Kidney (tissue), 14 donors: ENCODE measurements around the gene ZRANB2. TPM values are rescaled to one million over a fixed set of nuclear protein-coding genes. Genes with fewer than 3 reads are reported as not detected.
A peak's percentile ranks its signal among the peaks of the same experiment; 100 is the strongest.

ENCODE experiments used
- DNase-seq, 5 donors: peaks; one replicate each; pipeline ENCODE4 v3.0.0-alpha.2; 2013 to 2020
- FAIRE-seq: peaks from 2 replicates; lab custom pipeline; 2012; peaks lifted over from hg19 to GRCh38; lab: Jason Lieb, UNC
- H3K27ac ChIP-seq, 2 donors: one replicate each; pipeline ENCODE4 v1.7.0; 2013; ENCODE audit warnings: low read depth in 2 of 2, low read length in 2 of 2, inconsistent platforms in 1 of 2
- H3K27me3 ChIP-seq: one replicate; pipeline ENCODE4 v1.7.1; 2013; ENCODE audit warnings: low read length, inconsistent platforms; ENCODE audit not compliant: control insufficient read depth, insufficient read depth
- H3K36me3 ChIP-seq, 3 donors: one replicate each; pipeline versions ENCODE4 v1.7.0 to v1.7.1; 2013; ENCODE audit warnings: low read length in 3 of 3, control low read depth in 1 of 3, inconsistent platforms in 1 of 3; ENCODE audit not compliant: insufficient read depth in 3 of 3, control insufficient read depth in 2 of 3
- H3K4me1 ChIP-seq, 3 donors: one replicate each; pipeline versions ENCODE4 v1.7.0 to v1.7.1; 2013; ENCODE audit warnings: low read length in 3 of 3, inconsistent platforms in 1 of 3, low read depth in 1 of 3; ENCODE audit not compliant: control insufficient read depth in 2 of 3, insufficient read depth in 2 of 3
- H3K4me3 ChIP-seq, 3 donors: one replicate each; pipeline versions ENCODE4 v1.7.0 to v1.8.1; 2013; ENCODE audit warnings: low read length in 3 of 3, control low read depth in 1 of 3, inconsistent platforms in 1 of 3
- H3K9ac ChIP-seq, 3 donors: one replicate each; pipeline versions ENCODE4 v1.7.0 to v1.7.1; 2013; ENCODE audit warnings: low read length in 3 of 3, control low read depth in 1 of 3, inconsistent platforms in 1 of 3
- H3K9me3 ChIP-seq, 3 donors: one replicate each; pipeline versions ENCODE4 v1.7.0 to v1.7.1; 2013; ENCODE audit warnings: low read length in 3 of 3, control low read depth in 1 of 3, inconsistent platforms in 1 of 3; ENCODE audit not compliant: control insufficient read depth in 2 of 3, insufficient read depth in 1 of 3
- intact Hi-C: fragments of 100-400 bp; cut with DNase I; formaldehyde crosslinking; loops from one replicate; pipeline ENCODE4 v1.11.1; 2022
- polyA plus RNA-seq: library from polyadenylated mRNA; stranded (reverse); fragments of 350-450 nt; fragmentation: Illumina TruSeq; extraction: RNeasy Lipid Tissue Mini Kit (QIAGEN cat#74804); gene quantifications from one replicate; pipeline ENCODE4 v1.2.3, GENCODE V29; 2014; ENCODE audit warnings: low read depth, low replicate concordance; ENCODE audit not compliant: insufficient read depth
- total RNA-seq: library from RNA; stranded (reverse); fragmentation: NEBNext Ultra II Directional; extraction: Animal tissue kit (Norgen Biotek cat#: 25700); gene quantifications from one replicate; pipeline ENCODE4 v1.2.1, GENCODE V29; 2021
- TF ChIP-seq, protein P1 (sequence below): IDR thresholded peaks from 3 replicates; pipeline ENCODE4 v1.5.1; 2012; ENCODE audit warnings: mild to moderate bottlenecking, moderate library complexity, borderline replicate concordance; ENCODE audit not compliant: insufficient read depth; ENCODE audit errors: extremely low read depth
- donor health status: control.
- donor health status: control.
- donor health status: control.
- donor health status: control.
- donor health status: control.
- donor health status: DM: yes; HTN: yes; CAD: no.
- donor health status: Normal renal cell carcinoma (clear cell type).

Gene ZRANB2
- total and polyA plus RNA-seq, 2 donors from 2014 or later, result 37.7 to 78.8 TPM

DNA sequence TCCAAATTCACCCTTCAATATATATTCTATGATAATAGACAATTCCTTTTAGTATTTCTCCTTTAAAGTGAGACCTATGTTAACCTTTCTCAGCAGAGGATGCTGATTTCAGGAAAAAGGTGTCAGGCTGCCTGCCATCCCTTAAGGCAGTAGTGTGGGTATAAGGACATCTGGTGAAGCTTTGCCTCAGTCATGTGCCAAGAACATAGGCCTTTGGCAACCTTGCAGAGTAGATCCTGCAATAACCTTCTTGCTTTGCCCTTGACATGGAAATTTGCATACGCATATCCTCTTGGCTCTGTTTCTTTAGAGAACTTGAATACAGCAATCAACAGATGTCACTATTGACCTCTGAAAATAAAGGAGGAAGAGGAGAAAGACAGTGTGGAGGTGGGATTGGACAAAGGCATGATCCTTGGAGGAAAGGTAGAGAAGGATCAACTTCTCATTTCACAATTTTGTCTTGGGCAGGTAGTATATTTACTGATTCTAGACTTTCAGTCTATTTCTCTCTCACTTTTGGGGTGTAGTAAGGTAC, 21.1 kb upstream of the ZRANB2 start:
- Histone ChIP-seq H3K9me3 (no peaks in the 10 kb centered on the region), H3K27ac (no peak overlapping the region), H3K9ac (no peak overlapping the region), H3K4me3 (no peak overlapping the region), H3K36me3 (no peaks in the 10 kb centered on the region), H3K27me3 (no peaks in the 10 kb centered on the region), H3K4me1 (no peaks in the 10 kb centered on the region)
- DNase-seq (no peak), FAIRE-seq (no peak)
- intact Hi-C loops, result no loop called here
- TF ChIP-seq, protein P1, sequence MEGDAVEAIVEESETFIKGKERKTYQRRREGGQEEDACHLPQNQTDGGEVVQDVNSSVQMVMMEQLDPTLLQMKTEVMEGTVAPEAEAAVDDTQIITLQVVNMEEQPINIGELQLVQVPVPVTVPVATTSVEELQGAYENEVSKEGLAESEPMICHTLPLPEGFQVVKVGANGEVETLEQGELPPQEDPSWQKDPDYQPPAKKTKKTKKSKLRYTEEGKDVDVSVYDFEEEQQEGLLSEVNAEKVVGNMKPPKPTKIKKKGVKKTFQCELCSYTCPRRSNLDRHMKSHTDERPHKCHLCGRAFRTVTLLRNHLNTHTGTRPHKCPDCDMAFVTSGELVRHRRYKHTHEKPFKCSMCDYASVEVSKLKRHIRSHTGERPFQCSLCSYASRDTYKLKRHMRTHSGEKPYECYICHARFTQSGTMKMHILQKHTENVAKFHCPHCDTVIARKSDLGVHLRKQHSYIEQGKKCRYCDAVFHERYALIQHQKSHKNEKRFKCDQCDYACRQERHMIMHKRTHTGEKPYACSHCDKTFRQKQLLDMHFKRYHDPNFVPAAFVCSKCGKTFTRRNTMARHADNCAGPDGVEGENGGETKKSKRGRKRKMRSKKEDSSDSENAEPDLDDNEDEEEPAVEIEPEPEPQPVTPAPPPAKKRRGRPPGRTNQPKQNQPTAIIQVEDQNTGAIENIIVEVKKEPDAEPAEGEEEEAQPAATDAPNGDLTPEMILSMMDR, result no peak

DNA sequence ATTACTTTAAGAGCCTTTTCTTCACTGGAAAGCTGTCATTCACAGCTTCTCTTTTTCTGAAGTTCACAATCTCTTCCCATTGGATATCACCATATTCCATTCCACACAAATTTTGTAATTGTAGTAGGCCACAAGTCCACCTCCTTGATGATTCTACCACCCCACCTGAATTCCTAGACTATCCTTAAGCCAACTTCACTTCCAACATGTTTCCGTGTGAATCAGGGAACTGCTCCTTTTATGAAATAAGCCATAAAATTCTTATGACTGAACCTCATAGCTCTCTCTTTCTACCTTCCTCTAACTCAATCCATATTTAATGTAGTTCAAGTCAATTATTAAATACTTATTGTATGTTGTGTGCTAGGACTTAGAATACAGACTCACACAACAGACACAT, 16.6 kb upstream of the ZRANB2 start:
- no peaks in the 10 kb centered on the region for H3K9me3 ChIP-seq
- no peak overlapping the region for H3K9ac ChIP-seq
- H3K4me3 ChIP-seq, result no peak overlapping the region
- FAIRE-seq, result no peak
- H3K36me3 ChIP-seq, result no peaks in the 10 kb centered on the region
- H3K27ac ChIP-seq, result no peak overlapping the region
- TF ChIP-seq, protein P1, result no peak
- no peaks in the 10 kb centered on the region for H3K4me1 ChIP-seq
- DNase-seq, result no peak
- intact Hi-C loops, result no loop called here
- no peaks in the 10 kb centered on the region for H3K27me3 ChIP-seq

DNA sequence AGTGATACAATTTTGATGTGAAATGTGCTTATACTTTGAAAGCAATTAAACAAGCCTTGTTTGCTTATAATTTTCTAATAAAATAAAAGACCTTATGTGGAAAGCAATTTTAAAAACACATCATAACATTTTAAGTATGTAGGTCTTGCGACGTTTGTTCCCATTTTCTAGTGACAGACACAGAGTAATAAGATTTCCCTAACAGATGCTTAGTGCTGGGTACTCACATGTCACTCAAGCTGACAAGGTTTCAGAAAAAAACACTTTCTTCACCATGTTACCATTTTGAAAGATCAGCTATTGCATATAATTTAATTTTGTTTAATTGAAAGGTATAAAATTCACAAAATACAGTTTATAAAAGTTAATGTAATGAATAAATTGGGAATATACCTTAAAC, 14.1 kb upstream of the ZRANB2 start:
- Histone ChIP-seq H3K9me3 (no peaks in the 10 kb centered on the region), H3K9ac (no peak overlapping the region), H3K27me3 (no peaks in the 10 kb centered on the region), H3K4me1 (no peaks in the 10 kb centered on the region), H3K4me3 (no peak overlapping the region), H3K27ac (no peak overlapping the region), H3K36me3 (no peaks in the 10 kb centered on the region)
- DNase-seq (no peak), FAIRE-seq (no peak)
- TF ChIP-seq, protein P1, result no peak
- intact Hi-C loops, result no loop called here

DNA sequence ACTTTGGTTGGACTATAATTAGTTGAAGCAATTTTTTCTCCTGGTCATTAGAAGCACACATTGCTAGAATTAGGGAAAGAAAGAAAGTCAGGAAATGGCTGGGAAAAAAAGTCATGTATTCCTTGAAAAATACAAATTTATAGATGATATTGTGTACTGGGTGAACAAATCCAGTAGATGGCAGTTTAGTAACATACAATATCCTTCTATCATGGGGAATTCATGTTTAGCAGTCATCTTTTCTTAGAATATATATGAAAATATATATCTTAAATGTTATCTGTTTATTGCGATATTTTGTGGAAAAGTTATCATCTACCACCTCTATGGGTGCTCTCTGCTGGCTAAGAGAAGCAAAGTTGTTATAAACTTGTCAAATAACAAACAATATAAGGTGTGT, 13.1 kb upstream of the ZRANB2 start:
- Histone ChIP-seq H3K9ac (no peak overlapping the region), H3K27me3 (no peaks in the 10 kb centered on the region), H3K27ac (no peak overlapping the region), H3K9me3 (no peaks in the 10 kb centered on the region), H3K36me3 (no peaks in the 10 kb centered on the region), H3K4me3 (no peak overlapping the region), H3K4me1 (no peaks in the 10 kb centered on the region)
- DNase-seq (peak in 1 of 5 donors; percentile 26), FAIRE-seq (no peak)
- TF ChIP-seq, protein P1, result no peak
- intact Hi-C loops, result no loop called here
